Stimulated activated CD8-positive, alpha-beta memory T cell treated with anti-CD3 and anti-CD28 coated beads, Interleukin-12 subunit alpha, Interleukin-12 subunit beta, amount 100 ng/mL, for 24 hours (primary cell): ENCODE results near the gene SEMA6C.

Experiments used
- DNase-seq: peaks from one replicate; pipeline ENCODE4 v3.0.0-alpha.2; 2020; ENCODE audit errors: extremely low read depth

SEMA6C gene

DNA sequence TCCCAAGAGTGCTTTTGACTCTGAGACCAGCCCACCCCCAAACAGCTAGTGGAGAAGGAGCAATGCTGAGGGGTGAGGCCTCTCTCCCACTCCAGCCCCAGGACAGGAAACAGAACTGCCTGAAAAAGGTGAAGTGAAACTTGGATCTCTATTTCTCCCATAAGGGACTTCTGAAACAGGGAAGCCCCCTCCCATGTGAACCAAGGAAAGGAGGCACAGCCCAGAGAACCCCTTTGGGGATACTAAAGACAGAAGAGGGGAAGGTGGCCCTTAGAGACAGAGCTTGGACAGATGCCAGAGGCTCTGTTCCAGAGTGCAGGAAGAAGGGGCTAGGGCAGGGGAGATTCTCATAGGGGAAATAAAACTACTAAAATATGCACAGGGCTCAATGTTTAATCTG, 12.9 kb upstream of the SEMA6C start:
- no peak for DNase-seq

DNA sequence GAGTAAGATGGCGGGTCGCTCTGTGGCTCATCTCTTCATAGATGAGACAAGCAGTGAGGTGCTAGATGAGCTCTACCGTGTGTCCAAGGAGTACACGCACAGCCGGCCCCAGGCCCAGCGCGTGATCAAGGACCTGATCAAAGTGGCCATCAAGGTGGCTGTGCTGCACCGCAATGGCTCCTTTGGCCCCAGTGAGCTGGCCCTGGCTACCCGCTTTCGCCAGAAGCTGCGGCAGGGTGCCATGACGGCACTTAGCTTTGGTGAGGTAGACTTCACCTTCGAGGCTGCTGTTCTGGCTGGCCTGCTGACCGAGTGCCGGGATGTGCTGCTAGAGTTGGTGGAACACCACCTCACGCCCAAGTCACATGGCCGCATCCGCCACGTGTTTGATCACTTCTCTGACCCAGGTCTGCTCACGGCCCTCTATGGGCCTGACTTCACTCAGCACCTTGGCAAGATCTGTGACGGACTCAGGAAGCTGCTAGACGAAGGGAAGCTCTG, 12.4 kb upstream of the SEMA6C start:
- no peak for DNase-seq

DNA sequence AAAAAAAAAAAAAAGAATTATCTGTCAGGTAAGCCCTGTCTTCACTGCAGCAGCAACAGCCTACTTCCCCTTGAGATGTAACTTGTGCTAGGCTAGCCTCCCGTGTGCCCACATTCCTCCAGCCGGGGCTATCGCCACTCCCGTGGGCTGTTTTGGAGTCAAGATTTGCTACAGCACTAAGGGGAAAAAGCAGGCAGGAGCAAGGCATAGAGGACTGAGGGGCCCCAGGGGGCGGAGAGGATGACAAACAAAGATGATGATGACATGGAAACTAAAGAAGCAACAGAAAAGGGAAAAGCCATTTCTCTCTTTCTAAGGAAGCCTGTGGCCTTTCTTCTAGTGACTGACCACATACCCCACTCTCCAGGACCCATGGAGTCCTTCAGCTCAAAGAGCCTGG, 11.9 kb upstream of the SEMA6C start:
- peak; percentile 25 for DNase-seq

DNA sequence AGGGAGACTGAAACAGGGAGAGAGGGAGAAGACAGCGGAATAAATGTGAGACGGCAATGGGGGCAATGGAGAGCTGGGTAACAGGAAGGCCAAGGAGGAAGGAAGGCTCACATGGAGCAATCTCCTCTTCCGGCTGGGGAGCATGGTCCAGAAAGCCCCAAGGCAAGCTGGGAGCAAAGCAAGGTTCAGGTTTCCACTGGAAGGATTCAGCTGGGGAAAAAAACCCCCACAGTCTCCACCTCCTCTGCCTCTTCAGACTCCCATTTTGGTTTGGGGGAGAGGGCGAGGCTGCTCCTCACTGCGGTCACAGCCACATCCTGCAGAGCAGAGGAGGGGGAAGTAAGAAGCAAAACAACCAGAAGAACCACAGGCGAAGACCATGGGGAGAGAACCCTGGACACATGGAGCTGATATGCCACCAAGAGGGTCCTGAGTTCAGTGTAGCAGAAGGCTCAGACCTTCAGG, 10.7 kb upstream of the SEMA6C start:
- no peak for DNase-seq

DNA sequence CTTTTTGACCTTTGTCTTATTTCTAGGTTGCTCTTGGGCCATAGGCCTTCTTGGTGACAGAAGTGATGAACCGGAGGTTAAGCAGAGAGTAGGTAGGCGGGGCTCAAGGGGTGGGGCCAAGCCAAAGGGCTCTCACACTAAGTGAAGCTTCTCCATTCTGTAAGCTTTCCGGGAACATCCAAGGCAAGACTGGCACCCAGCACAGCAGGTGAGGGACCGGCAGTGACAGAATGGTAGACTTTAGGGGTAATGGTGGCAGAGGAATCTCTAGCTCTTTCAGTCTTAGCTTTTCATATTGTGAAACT, 10.0 kb upstream of the SEMA6C start, which contains the start of gene TNFAIP8L2:
Gene TNFAIP8L2 (plus strand): TSS at position 135 of the 305 bp plus-strand sequence. CDS start 2,049 bp downstream, outside the sequence.
- peak; percentile 60 for DNase-seq

DNA sequence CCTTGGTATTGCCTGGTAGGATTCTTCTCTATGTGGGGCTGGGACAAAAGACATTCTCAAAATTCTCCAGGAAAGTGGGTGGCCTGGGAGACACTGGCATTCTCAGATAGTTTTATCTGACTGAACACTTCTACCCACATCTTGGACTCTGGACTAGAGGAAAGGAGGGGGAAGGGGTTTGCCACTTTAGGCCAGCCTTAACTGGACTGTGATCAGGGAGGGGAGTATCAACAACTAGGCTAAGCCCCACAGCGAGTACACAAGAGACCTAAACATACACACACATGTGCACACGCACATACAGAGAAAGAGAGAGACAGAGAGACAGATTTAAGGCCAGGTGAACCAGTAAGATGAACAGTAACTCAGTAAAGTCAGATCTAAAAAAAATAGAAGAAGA, 1.2 kb upstream of the SEMA6C start:
- DNase-seq = no peak

GRCh38 chr1:151147132-151147503, 687 bp upstream of the SEMA6C start:
- no peak for DNase-seq

- DNase-seq = no peak
These were observed 389 bp downstream of the SEMA6C start for GRCh38 chr1:151146072-151146411.

DNA sequence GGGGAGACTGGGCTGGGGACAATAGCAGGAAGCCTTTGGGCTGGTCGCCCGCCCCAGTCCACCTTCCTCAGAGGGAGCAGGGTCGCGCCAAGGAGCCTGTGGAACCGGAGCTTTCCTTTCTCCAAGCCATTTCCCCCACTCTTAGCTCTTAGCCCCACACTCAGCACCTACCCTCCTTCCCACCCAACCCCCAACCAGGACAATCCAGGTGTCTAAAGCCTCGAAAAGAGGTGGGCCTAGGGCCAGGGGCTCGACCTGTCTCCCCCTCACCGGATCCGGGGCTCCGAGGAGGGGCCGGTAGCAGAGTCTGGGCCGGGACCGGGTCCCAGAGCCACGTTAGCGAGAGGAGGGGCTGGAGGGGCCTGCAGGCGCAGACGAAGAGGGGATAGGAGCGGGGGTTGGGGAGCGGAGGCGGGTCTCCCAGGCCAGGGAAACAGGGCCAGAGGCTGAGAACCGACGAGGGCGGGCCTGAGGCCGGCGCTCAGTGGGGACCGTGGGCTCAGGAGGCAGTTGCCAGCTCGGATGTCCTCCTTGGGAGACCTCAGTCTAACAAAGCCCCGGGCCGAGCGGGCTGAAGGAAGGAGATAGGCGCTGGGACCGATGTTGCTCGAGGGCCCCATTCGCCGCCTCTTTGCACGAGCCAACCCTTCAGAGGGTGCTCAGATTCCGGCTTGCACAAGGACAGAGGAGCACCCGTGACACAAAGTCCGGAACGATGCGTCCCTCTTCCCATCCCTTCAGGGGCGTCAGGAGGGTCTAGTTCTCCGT, 943 bp downstream of the SEMA6C start:
- DNase-seq = no peak

- DNase-seq = no peak
These were observed 1.7 kb downstream of the SEMA6C start for GRCh38 chr1:151144474-151145303.

GRCh38 chr1:151143986-151144385, 2.4 kb downstream of the SEMA6C start:
- DNase-seq = no peak

GRCh38 chr1:151143057-151143435, 3.4 kb downstream of the SEMA6C start:
- DNase-seq = no peak

DNA sequence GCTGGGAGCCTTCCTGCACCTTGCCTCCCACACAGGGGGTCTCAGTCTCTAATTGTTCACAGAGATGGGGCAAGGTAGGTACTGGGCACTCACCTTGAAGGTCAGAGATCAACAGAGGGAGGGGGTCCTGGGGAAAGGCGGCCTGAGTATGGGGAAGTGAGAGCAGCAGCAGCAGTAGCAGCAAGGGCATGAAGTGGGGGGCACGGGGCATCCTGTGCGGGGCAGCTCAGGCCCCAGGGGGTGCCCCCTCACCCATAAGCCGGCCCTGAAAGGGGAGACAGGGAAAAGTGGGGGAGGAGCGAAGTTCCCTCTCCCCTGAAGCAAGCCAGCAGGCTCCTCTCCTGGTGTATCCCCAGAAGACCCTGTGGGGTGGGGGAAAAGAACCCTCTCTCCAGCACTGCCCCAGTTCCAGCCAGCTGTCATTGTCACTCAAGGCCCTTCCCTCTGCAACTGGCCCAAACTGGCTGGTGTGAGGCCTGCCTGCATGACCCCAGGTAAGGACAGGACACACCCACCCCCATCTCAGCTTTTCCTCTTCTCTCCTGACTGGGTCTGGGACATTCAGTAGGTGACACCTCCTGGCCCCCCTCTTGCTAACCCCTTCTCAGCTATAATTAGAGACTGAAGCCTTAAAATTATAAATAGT, 3.9 kb downstream of the SEMA6C start:
- DNase-seq = no peak

- no peak for DNase-seq
These were observed 8.6 kb downstream of the SEMA6C start for GRCh38 chr1:151137789-151138188.

GRCh38 chr1:151135433-151136385, 10.7 kb downstream of the SEMA6C start:
- no peak for DNase-seq

- DNase-seq = no peak
These were observed 11.4 kb downstream of the SEMA6C start for GRCh38 chr1:151134991-151135390.

GRCh38 chr1:151134396-151134795, 12.0 kb downstream of the SEMA6C start:
- DNase-seq = no peak

DNA sequence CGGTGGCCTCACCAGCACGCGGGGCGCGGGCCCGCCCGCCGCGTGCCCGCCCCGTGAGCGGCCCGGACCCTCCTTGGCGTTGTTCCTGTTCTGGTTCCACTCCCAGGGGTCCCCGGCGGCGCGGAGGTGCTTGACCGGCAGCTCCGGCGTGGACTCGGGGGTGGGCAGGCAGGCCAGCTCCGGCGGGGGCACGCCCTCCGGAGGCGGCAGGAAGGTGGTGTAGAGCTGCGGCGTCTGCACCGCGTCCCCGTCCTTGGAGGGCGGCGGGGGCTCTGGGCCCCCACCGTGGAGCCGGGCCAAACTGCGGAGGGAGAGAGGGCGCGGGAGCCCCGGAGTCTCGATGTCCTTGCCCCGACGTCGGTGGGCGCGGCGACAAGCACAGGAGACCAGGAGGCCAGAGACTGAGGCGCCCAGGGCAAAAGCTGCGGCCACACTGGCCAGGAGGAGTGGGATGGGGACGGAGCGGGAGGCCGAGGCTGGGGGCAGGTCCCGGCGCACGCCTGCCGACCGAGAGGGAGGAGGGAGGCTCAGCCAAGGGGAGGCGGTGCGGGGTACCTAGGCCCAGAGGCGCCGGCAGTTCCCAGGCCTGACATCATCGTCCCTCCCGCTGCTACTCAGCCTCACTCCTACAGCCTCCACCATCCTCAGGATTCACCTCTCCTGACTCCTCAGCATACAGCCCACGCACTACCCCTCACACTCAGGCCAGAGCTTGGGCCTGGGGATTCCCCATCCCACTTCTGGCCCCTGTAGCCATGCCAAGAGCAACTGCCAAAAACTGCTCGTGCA, 13.2 kb downstream of the SEMA6C start:
- no peak for DNase-seq

- no peak for DNase-seq
These were observed 14.0 kb downstream of the SEMA6C start for GRCh38 chr1:151132335-151133017.

- DNase-seq = no peak
These were observed 14.6 kb downstream of the SEMA6C start for GRCh38 chr1:151131701-151132334.
